DND-41 (cell line): ENCODE data around the gene SLC25A10.

Experiments used
- ATAC-seq: fragments of 200-7000 bp; cut with Tn5 transposase; 3 replicates; pipeline ENCODE4 v1.9.1; 2021; ENCODE audit warnings: low read depth; ENCODE audit not compliant: insufficient read depth
- DNase-seq: peaks from one replicate; pipeline ENCODE4 v3.0.0-alpha.2; 2020
- H2AFZ ChIP-seq: 2 replicates; pipeline ENCODE4 v1.6.0; 2012; ENCODE audit warnings: low read depth, low read length
- H3K27ac ChIP-seq: 2 replicates; pipeline ENCODE4 v1.5.1; 2012; ENCODE audit warnings: low read length, inconsistent platforms
- H3K27me3 ChIP-seq: fragments of 200-600 bp; sonication (generic); 2 replicates; pipeline ENCODE4 v1.6.0; 2012; ENCODE audit warnings: low read length, mild to moderate bottlenecking, inconsistent platforms; ENCODE audit not compliant: insufficient read depth, poor library complexity
- H3K36me3 ChIP-seq: 2 replicates; pipeline ENCODE4 v1.5.1; 2012; ENCODE audit warnings: low read length, inconsistent platforms; ENCODE audit not compliant: insufficient read depth
- H3K4me1 ChIP-seq: 2 replicates; pipeline ENCODE4 v1.5.1; 2012; ENCODE audit warnings: mild to moderate bottlenecking, low read length; ENCODE audit not compliant: insufficient read depth
- H3K4me2 ChIP-seq: 2 replicates; pipeline ENCODE4 v1.6.0; 2012; ENCODE audit warnings: mild to moderate bottlenecking, moderate library complexity, low read length, inconsistent platforms; ENCODE audit not compliant: insufficient read depth
- H3K4me3 ChIP-seq, 2 experiments: fragments of 200-600 bp in 1 of 2; shearing (Covaris generic) in 1 of 2; 2 replicates each; pipeline ENCODE4 v1.5.1; 2012 to 2016; ENCODE audit warnings: inconsistent platforms in 2 of 2, low read length in 2 of 2, mild to moderate bottlenecking in 2 of 2, low read depth in 1 of 2, moderate library complexity in 1 of 2
- H3K79me2 ChIP-seq: 2 replicates; pipeline ENCODE4 v1.6.0; 2012; ENCODE audit warnings: low read length, inconsistent platforms; ENCODE audit not compliant: insufficient read depth
- H3K9ac ChIP-seq: 2 replicates; pipeline ENCODE4 v1.6.0; 2012; ENCODE audit warnings: low read depth, mild to moderate bottlenecking, inconsistent platforms, low read length, moderate library complexity
- H3K9me3 ChIP-seq: 2 replicates; pipeline ENCODE4 v1.5.1; 2012; ENCODE audit warnings: low read length, moderate library complexity, mild to moderate bottlenecking, inconsistent platforms; ENCODE audit not compliant: insufficient read depth, severe bottlenecking
- H4K20me1 ChIP-seq: 2 replicates; pipeline ENCODE4 v1.6.0; 2012; ENCODE audit warnings: low read length; ENCODE audit not compliant: insufficient read depth
- CTCF ChIP-seq: IDR thresholded peaks from 2 replicates; pipeline ENCODE4 v1.5.1; 2012; ENCODE audit warnings: borderline replicate concordance, low read length, moderate library complexity, mild to moderate bottlenecking; ENCODE audit not compliant: poor library complexity, severe bottlenecking; ENCODE audit errors: extremely low read depth
- EZH2 ChIP-seq: IDR thresholded peaks from 3 replicates; pipeline ENCODE4 v1.6.1; 2012; ENCODE audit warnings: borderline replicate concordance, low read depth, mild to moderate bottlenecking, moderate library complexity, low read length, inconsistent platforms; ENCODE audit not compliant: severe bottlenecking

Gene SLC25A10

GRCh38 chr17:81676906-81677305 is 35.2 kb upstream of the SLC25A10 start:
- Histone ChIP-seq H3K9me3 (no peaks in the 10 kb centered on the region), H3K79me2 (peaks cover 15% of the 10 kb centered on the region), H3K36me3 (peaks cover 43% of the 10 kb centered on the region), H3K4me3 (no peak overlapping the region), H3K4me2 (no peak overlapping the region), H3K27ac (no peak overlapping the region), H2AFZ (no peak overlapping the region), H3K9ac (no peak overlapping the region), H3K27me3 (no peaks in the 10 kb centered on the region), H4K20me1 (peaks cover 18% of the 10 kb centered on the region; the same call in 1 of the 2 replicates), H3K4me1 (peaks cover 6% of the 10 kb centered on the region; the same call in 1 of the 2 replicates)
- ATAC-seq (0 out of 3 replicates have a peak, but pooled peaks have one; percentile 12), DNase-seq (no peak)
- TF ChIP-seq CTCF = no peak
- TF ChIP-seq EZH2 = no peak

DNA sequence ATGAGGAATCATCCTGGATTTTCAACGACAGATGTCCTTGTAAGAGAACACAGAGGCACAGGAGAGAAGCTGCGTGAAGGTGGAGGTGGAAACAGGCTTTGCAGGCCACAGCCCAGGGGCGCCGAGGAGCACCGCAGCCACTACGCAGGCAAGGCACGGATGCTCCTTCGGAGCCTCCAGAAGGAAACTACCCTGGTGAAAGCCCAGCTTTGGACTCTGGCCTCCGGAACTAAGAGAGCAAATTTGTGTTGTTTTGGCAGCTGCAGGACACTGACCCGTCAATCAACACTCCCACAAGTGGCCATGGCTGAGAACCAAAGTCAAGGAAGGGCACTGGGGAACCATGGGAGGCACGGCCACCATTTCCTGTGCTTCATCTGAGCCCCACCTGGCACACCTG is 31.9 kb upstream of the SLC25A10 start:
- peaks cover 26% of the 10 kb centered on the region for H3K4me1 ChIP-seq
- ATAC-seq = no peak
- peaks cover 28% of the 10 kb centered on the region for H3K36me3 ChIP-seq
- no peak for TF ChIP-seq CTCF
- no peak for TF ChIP-seq EZH2
- no peak overlapping the region for H2AFZ ChIP-seq
- no peaks in the 10 kb centered on the region for H3K9me3 ChIP-seq
- H3K9ac ChIP-seq = no peak overlapping the region
- H3K27ac ChIP-seq = no peak overlapping the region
- H3K4me2 ChIP-seq = no peak overlapping the region
- H4K20me1 ChIP-seq = peaks cover 22% of the 10 kb centered on the region
- H3K27me3 ChIP-seq = no peaks in the 10 kb centered on the region
- H3K79me2 ChIP-seq = peaks cover 45% of the 10 kb centered on the region
- no peak for DNase-seq
- H3K4me3 ChIP-seq = no peak overlapping the region

DNA sequence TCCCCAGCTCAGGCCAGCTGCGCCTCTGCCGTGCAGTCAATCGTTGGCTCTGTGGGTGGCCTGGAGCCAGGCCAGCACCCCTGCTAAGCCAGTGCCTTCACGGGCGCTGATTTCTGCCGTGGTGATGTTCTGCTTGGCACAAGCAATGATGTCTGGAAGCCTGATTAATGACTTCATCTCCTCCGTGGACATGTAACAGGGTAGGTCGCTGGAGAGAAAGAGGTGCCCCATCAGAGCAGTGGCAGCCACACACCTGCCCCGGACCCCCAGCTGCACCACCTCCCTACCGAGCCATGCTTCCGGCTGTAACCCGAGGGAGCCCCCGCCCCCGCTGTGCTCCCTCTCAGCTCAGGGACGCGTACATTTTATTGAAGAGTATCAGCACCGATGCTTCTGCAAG is 30.4 kb upstream of the SLC25A10 start:
- Histone ChIP-seq H3K4me2 (peak overlapping the region; percentile 79; the same call in 1 of the 2 replicates), H3K9me3 (no peaks in the 10 kb centered on the region), H3K27me3 (no peaks in the 10 kb centered on the region), H4K20me1 (peaks cover 35% of the 10 kb centered on the region), H3K9ac (no peak overlapping the region; the same call in 1 of the 2 replicates), H3K79me2 (peaks cover 60% of the 10 kb centered on the region), H2AFZ (no peak overlapping the region), H3K4me1 (peaks cover 40% of the 10 kb centered on the region), H3K36me3 (peaks cover 39% of the 10 kb centered on the region), H3K4me3 (no peak overlapping the region), H3K27ac (no peak overlapping the region)
- TF ChIP-seq EZH2 = no peak
- no peak for TF ChIP-seq CTCF
- ATAC-seq (no peak), DNase-seq (no peak)
